Peyer's patch (tissue), 4 donors: ENCODE measurements around the gene SPINDOC.

Experiments used
- CTCF ChIP-seq, 6 experiments: fragments of 450-650 bp in 4 of 6; fragments of 200-600 bp in 2 of 6; sonication (generic) in 1 of 6; IDR thresholded peaks; one replicate each; pipeline ENCODE4 v1.5.1; 2017 to 2019; ENCODE audit warnings: antibody characterized with exemption in 6 of 6, mild to moderate bottlenecking in 3 of 6, moderate library complexity in 1 of 6
- POLR2A ChIP-seq, 2 donors: fragments of 450-650 bp; IDR thresholded peaks; one replicate each; pipeline ENCODE4 v1.5.1; 2017; ENCODE audit warnings: antibody characterized with exemption in 2 of 2, mild to moderate bottlenecking in 2 of 2, moderate library complexity in 2 of 2

- TF ChIP-seq CTCF (IDR thresholded peaks at IDR 0.05), result no peak
- TF ChIP-seq POLR2A (IDR thresholded peaks at IDR 0.05), result no peak
Measured at GRCh38 chr11:63846897-63847296, 33.6 kb downstream of the SPINDOC start.
